ENCODE results near the gene PCAT6.

DNA sequence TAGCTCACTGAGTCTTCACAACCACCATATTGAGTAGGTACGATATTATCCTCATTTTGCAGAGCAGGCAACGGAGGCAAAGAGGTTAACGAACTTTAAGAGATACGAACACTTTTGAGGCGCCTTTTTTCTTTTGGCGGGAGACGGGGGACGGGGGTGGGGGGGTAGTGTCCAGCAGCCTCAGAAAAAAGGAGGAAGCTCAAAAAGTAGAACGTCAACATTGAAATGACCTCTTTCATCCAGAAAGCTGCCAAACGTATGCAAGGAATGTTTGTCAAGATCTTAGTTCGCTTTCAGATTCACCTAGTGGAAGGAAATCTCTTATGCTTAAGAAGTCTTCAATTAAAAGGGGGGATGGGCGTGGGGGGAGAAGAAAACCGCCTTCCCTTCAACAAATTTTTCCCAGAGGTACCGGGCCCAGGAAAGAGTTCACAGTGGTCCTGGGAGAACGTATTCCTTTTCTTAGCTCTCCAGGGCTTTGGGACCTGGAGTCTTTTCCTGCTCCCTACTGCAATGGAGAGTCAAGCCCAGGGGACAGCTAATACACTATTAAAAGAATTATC is 1.1 kb upstream of the PCAT6 start:
- TF ChIP-seq POLR2AphosphoS5 (IDR thresholded peaks at IDR 0.05; ENCODE audit: low read depth, low read length) = no peak
- no peak for TF ChIP-seq TAF1 (IDR thresholded peaks at IDR 0.05; ENCODE audit: borderline replicate concordance, insufficient read depth, low read length)
- TF ChIP-seq, protein P1, sequence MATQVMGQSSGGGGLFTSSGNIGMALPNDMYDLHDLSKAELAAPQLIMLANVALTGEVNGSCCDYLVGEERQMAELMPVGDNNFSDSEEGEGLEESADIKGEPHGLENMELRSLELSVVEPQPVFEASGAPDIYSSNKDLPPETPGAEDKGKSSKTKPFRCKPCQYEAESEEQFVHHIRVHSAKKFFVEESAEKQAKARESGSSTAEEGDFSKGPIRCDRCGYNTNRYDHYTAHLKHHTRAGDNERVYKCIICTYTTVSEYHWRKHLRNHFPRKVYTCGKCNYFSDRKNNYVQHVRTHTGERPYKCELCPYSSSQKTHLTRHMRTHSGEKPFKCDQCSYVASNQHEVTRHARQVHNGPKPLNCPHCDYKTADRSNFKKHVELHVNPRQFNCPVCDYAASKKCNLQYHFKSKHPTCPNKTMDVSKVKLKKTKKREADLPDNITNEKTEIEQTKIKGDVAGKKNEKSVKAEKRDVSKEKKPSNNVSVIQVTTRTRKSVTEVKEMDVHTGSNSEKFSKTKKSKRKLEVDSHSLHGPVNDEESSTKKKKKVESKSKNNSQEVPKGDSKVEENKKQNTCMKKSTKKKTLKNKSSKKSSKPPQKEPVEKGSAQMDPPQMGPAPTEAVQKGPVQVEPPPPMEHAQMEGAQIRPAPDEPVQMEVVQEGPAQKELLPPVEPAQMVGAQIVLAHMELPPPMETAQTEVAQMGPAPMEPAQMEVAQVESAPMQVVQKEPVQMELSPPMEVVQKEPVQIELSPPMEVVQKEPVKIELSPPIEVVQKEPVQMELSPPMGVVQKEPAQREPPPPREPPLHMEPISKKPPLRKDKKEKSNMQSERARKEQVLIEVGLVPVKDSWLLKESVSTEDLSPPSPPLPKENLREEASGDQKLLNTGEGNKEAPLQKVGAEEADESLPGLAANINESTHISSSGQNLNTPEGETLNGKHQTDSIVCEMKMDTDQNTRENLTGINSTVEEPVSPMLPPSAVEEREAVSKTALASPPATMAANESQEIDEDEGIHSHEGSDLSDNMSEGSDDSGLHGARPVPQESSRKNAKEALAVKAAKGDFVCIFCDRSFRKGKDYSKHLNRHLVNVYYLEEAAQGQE (IDR thresholded peaks at IDR 0.05; ENCODE audit: insufficient read depth in 1 of 2, low read depth in 2 of 2, low read length in 2 of 2) = no peak
